ACHN (cell line): ENCODE measurements around the gene DRAXIN.

Source experiments
- DNase-seq: peaks from one replicate; pipeline ENCODE4 v3.0.0-alpha.2; 2015
- in situ Hi-C: cut with HindIII; loops from 2 replicates; pipeline ENCODE4 v1.10.0; 2017; ENCODE audit warnings: low sequenced_read_pairs, low pct_ligation_motif_present, low pct_unique_long_range_greater_than_20kb

DRAXIN gene

DNA sequence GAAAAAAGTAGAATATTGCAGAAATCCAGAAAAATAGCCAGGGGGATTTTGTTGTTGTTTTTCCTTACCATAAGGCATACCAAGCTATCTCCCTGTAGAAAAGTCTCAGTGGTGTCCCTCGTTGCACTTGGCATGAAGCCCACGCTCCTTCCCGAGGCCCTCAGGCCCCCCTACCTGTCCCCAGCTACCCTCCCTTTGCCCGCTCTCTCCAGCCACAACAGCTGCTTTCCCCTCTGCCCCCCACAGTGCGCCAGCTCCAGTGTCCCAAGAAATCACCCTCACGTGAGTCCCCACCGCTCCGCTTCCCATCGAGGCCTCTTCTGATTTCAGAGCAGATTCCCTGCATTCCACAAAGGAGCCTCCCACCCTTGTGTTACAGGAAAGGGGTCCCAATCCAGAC is 52.8 kb downstream of the DRAXIN start:
- in situ Hi-C loops: no loop called here
- DNase-seq: no peak

DNA sequence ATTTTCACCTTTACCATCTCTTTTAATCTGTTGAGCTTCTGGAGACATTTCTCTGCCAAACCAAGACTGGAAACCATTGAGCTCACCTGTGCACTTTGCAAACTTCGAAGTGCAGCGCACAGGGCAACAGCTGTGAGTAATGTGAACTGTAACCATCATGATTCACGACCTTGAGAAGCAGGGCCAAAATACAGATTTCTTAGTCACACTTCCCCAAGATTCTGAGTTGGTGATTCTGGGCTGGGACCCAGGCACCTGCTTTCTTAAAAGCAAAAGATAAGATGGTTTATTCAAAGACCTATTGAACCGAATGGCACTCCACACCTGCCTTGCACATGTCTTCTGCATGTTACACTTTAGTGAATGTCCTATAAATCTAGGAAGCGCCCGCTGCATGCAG is 54.6 kb downstream of the DRAXIN start:
- DNase-seq: peak; percentile 11
- in situ Hi-C loops: no loop called here

DNA sequence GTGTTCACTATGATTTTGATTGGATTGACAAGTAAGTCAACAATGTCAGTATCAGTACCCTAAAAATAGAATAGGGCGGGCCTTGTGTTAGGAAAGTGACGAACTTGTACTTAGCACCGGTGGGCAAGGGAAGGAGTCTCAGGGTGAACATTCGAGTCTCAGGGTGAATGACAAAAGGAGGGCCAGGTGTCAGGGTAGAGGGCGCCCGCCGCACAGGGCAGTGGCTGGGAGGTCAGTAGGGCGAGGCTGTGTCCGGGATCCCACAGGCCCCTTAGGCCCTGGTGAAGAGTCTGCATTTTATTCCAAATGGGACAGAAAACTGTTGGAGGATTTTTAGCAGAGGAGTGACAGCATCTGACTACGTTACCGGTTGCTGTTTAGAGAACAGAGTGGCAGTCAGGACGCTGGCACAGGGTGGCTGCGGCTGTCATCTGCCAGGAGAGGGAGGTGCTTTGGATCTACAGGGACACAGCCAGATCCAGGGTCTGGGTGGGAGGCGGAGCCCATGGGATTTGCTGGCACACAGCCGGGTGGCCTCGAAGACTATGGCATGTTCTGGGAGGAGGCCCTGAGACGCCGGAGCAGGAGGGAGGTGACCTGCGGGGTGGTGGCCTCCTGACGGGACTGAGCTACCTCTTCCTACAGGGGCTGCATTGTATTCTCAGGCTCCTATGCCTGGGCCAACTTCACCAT is 55.4 kb downstream of the DRAXIN start:
- no peak for DNase-seq
- in situ Hi-C loops: no loop called here

DNA sequence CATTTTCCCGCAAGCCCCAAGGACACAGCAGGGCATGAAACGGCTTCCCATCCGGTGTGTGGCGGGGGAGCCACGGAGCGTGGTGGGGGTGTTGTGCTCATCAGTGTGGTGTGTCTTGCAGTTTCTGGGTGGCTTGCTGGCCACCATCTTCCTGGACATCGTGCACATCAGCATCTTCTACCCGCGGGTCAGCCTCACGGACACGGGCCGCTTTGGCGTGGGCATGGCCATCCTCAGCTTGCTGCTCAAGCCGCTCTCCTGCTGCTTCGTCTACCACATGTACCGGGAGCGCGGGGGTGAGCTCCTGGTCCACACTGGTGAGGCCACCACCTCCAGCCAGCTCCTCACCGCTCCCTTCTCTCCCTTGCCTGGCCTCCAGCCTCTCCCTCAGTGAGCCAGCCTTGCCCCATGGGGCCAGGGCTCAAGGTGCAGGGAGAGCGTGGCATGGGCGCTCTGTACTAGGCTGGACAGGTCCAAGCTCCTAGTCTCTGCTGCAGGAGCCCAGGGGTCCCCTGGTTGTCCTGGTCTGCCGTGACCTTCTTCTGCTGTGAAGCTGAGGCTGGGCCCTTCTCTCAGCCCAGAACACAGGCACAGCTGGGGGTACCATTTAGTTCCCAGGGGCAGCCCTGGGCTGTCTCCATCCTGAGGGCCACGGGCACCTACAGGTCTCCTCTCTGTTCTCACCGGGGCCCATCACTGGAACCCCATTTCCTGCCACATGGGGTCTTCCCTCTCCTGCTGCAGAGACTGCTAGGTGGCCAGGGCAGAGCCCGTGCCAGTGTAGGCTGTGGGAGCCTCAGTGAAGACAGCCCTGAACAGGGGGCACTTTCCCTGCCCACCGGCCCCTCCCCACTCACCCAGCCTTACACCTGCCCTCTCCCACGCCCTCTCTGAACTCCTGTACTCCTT is 57.0 kb downstream of the DRAXIN start:
- in situ Hi-C loops: no loop called here
- DNase-seq: no peak

DNA sequence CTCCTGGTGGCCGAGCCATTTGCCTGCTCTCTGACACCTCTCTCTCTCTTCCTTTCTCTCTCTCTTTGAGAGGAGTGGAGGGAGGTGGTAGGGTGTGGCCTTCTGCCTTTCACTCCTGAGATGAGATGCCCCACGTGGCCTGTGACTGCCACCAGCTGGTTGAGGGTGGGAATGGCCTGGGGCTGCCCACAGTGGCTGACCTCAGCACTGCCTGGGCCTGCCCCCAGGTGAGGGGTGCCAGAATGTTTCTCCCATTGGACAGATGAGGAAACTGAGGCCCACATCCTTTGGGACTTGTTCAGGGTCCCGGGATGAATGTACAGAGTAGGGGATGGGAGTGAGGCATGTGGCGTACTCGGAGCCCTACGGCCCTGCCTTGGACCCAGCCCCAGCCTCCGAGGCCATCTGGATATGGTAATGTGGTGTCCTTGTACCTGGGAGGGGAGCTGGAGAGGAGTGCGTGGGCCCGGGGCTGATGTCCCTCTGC is 57.7 kb downstream of the DRAXIN start:
- peak; percentile 62 for DNase-seq

DNA sequence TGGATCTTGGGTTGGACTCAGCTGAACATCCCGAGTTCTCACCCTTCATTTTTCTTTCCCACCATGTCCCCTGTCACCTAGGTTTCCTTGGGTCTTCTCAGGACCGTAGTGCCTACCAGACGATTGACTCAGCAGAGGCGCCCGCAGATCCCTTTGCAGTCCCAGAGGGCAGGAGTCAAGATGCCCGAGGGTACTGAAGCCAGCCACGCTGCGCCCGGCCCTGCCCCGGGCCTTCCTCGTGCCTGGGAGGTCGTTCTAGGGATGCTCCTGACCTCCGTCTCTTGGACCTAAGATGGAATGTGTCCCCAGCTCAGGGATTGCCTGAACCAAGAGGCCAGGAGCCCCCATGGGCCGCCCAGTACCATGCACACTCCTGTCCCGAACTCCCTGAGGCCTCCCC is 58.5 kb downstream of the DRAXIN start:
- DNase-seq: no peak
- in situ Hi-C loops: no loop called here

More for the DNA sequence above, 57.7 kb downstream of the DRAXIN start:
- in situ Hi-C loops: no loop called here

DNA sequence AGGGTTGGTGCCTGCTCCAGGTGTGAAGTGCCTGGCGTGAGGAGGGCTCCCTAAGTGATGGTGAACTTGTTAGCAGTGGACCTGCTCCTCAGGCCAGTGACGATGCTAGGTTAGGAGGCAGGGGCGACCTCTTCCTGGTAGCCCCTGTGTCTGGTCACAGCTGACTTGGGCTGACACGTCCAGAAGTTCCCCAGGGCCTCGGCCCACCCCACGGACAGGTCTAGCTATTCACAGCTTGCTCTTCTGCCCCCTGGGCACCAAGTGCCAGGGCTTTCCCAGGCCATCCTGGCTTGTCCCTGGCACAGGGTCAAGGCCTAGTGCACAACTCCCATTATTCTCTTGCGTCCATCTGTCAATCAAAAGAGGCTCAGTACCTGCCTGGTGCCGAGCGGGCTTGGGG is 59.6 kb downstream of the DRAXIN start:
- in situ Hi-C loops: no loop called here
- no peak for DNase-seq

DNA sequence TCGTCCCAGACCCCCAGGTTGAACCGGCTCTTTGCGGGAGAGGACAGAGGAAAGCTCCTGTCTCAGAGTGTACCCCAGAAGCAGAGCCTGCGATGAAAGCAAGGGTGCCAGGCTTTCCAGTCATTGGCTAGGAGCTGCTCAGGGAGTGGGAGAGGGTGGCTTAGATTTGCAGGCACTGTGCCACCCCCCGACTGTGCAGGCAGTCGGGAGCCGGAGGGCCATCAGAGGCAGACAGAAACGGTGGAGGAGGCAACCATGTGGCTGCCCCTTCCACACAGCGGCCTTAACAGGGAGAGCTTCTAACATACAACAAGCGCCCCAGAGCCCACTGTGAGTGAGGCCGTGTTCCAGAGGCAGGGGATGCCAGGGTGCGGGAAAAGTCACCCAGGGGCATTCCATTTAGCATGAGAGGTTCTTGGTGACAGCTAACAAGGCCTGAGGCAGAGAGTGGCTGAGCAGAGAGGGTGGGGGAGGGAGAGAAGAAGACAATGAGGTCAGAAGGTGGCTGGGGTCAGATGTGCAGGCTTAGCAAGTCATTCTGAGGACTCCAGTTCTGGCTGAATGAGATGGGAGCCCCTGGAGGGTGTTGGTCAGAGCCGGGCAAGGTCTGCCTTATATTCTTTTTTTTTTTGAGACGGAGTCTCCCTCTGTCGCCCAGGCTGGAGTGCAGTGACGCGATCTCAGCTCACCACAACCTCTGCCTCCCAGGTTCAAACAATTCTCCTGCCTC is 61.0 kb downstream of the DRAXIN start:
- in situ Hi-C loops: no loop called here
- no peak for DNase-seq

GRCh38 chr1:11753555-11754208 is 62.2 kb downstream of the DRAXIN start:
- in situ Hi-C loops: no loop called here
- DNase-seq: no peak

- in situ Hi-C loops: no loop called here
- DNase-seq: no peak
These were observed 65.5 kb downstream of the DRAXIN start for GRCh38 chr1:11757047-11757446.

DNA sequence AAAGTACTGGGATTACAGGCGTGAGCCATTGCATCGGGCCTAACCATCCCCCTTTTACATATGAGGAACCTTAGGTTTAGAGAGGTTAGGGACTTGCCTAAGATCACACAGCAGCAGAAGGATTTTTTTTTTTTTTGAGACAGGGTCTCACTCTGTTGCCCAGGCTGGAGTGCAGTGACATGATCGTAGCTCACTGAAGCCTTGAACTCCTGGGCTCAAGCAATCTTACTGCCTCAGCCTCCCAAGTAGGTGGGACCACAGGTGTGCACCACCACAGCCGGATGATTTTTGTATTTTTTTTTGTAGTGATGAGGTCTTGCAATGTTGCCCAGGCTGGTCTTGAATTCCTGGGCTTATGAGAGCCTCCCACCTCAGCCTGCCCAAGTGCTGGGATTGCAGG is 68.3 kb downstream of the DRAXIN start:
- in situ Hi-C loops: no loop called here
- no peak for DNase-seq

GRCh38 chr1:11761285-11761684 is 69.8 kb downstream of the DRAXIN start:
- in situ Hi-C loops: no loop called here
- DNase-seq: no peak

GRCh38 chr1:11761988-11762406 is 70.5 kb downstream of the DRAXIN start, which contains the start of gene C1orf167:
Gene C1orf167, plus strand, starts transcription at chr1:11762193. Its CDS starts 2,208 bp downstream, at chr1:11764401.
- in situ Hi-C loops: no loop called here
- no peak for DNase-seq

DNA sequence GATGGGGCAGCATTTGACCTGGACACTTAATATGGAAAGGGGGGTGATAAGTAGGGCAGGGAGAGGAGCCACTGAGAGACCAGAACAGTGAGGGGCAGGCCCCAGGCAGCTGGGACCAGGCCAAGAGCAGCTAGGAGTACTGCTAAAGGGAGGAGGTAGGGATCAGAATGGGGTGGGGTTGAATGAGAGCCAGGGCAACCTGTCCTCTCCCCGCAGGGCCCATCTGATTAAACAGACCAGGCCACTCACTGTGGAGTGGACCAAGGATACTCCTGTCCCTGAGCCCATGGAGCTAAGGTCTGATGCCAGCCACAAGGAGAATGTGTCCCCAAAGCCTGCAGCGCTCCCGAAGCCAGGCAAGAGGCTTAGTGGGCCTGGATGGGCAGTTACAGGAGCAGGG is 72.6 kb downstream of the DRAXIN start:
- in situ Hi-C loops: no loop called here

GRCh38 chr1:11764519-11764918 is 73.0 kb downstream of the DRAXIN start:
- DNase-seq: no peak
- in situ Hi-C loops: no loop called here

More for the DNA sequence above, 72.6 kb downstream of the DRAXIN start:
- no peak for DNase-seq

DNA sequence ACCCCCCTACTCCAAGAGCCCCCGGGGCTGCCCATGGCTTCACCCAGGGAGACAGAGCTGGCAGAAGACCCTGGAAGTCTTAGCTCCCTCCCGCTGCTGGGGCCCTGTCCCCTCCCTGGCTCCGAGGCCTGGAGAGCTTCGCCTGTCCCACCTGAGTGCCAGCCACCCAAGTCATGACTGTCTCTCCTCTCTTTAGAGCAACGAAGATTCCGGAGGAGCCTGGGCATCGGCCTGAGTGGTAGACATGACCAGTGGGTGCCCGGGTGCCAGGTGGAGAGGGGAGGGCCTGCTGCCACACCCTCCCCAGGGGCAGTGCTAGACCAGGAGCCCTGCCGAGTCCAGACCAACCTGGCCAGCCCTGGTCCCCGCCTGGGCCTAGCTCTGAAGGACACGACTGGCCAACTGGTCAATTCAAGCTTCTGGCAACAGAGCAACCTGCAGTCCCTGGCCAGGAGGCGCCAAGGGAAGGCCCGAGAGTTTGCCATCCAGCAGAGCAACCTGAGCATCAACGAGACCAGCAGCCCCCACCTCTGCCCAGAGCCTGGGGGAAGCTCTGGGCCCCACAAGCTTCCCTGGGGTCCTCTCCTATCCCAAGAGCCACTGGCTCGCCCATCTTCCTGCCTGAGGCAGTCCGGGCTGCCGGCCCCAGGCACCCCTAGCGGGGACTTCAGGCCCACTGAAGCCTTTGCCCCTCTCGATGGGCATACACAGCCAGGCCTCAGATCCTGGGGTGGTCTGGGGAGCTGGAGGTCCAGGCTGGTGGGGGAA is 74.3 kb downstream of the DRAXIN start:
- in situ Hi-C loops: no loop called here
- no peak for DNase-seq

DNA sequence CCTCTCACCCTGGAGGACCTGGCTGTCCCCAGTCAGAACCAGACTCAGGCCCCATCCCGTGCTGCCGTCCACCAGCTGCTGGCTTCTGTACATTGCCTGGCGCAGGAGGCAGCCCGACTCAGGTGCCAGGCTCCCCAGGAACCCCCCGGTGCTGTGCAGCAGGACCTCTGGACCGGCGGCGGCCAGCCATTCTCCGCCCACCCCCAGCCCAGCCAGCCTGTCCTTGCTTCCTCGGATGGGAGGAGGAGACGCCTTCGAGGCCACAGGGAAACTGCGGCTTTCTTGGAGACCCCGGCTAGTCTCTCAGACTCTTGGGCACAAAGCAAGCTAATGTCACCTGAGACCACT is 74.9 kb downstream of the DRAXIN start:
- DNase-seq: no peak
- in situ Hi-C loops: no loop called here
